ENCODE results near the gene ACAD9.
"Not testable (repeated sequence)": the region's sequence is repeated elsewhere in the genome, so short reads cannot be mapped to it uniquely, and the experiment has no call there.

ACAD9 gene

DNA sequence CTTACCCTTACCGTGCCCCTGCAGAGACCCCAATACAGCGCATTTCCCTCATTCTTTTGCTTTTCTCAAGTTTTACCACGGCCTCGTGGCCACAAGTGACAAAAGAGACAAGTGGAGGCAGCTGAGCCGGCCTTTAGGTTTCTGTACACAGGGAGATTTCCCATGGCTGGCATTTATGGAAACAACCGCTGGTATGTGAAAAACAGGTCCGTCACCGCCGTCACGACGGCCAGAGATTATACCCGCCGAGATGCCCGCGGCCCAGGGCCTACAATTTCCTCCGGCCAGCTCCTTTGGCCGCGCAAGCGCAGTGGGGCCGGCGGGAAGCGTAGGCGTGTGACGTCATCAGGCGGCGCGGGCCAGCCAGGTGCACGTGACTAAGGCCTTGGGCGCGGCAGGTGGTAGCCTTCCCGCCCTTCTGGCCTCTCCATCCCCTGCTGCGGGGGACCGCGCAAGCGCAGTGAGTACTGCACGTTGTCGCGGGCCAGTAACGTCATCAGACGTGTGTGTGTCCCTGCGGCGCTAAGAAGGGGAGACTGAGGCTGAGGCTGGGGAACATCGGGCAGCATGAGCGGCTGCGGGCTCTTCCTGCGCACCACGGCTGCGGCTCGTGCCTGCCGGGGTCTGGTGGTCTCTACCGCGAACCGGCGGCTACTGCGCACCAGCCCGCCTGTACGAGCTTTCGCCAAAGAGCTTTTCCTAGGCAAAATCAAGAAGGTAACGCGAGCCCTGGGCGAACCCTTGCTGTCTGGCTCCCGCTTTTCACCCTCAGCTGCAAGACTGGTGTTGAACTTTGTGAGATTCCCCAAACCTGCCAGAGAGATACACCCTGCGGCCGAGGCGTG, at the start of gene ACAD9:
Gene ACAD9, plus strand, starts transcription at position 496 of the 845 bp plus-strand sequence. Its CDS starts 72 bp downstream, at position 568.
- DNase-seq (ENCODE audit: low spot score) = peak; percentile 100

DNA sequence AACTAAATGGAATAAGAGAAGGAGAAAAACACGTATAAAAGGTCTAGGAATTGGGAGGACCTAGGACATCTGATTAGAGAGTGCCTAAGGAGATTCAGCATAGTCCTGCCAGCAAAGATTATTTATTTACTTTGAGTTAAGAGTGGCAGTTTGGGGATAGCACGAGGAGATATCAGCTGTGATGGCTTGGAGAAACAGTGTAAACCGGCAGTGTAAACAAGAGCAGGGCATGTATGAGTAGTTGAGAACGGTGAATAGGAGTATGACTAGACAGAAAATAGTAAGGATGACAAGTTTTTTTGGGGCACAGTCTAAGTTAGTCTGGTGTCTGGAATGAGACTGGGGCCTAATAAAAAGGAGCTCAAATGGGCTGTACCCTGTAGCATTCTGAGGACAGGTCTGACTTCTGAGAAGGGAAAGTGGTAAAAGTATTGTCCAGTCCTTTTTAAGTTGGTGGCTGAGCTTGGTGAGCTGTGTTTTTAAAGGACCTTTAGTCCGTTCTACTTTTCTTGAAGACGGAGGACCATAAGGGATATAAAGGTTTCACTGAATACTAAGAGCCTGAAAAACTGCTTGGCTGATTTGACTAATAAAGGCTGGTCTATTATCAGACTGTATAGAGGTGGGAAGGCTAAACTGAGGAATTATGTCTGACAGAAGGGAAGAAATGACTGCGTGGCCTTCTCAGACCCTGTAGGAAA, 49.3 kb upstream of the ACAD9 start:
- not testable (repeated sequence) for DNase-seq (ENCODE audit: low spot score)

DNA sequence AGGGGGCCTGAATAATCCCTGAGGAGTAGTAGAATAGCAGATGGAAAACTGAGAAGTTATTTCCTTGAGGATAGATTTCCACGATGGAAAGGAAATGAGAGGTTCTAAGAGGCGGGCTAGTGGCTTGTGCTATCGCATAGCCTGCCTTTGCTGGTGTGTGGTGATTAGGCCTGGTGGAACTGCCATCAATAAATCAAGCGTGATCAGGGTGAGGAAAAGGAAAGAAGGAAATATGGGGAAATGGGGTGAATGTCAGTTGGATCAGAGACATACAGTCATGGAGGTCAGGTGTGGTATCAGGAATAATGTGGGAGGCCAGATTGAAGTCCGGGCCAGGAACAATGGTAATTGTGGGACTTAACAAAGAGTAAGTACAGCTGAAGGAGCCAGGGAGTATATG, 48.7 kb upstream of the ACAD9 start:
- not testable (repeated sequence) for DNase-seq (ENCODE audit: low spot score)

DNA sequence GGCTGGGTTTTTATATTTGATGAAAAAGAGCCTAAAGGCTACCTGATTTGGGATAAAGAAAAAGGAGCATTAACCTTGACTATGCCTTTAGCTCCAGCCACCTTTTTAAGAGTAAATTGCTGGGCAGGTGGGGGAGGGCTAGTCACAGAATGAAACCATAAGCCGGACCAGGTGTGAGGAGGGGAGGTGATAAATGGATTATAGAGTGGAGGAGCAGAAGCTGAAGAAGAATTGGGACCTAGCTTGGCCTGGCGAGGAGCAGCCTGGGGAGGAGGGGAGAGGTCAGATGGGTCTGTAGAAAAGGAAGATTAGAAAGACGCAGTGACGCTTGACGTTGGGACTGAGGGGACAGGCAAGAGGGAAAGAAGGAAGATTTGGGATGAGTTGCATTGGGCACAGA, 46.4 kb upstream of the ACAD9 start:
- not testable (repeated sequence) for DNase-seq (ENCODE audit: low spot score)

DNA sequence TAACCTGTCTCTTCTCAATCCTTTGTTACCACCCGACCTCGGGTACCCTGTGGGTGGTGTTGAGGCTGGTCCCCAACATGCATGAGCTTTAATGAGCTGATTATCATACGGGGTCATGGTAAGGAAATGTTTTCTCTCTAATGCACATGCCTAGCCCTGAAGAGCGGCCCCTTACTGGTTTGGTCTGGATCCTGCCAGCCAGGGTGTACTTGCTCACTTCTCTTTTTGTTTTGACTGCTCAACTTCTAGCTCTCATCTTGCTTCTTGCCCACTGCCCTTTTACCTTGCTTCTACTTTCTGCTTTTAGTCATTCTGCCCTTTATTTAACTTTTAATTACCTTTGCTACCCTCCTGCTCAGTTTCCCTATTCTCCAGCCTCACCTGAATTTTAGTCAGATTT, 44.3 kb upstream of the ACAD9 start:
- no peak for DNase-seq (ENCODE audit: low spot score)

DNA sequence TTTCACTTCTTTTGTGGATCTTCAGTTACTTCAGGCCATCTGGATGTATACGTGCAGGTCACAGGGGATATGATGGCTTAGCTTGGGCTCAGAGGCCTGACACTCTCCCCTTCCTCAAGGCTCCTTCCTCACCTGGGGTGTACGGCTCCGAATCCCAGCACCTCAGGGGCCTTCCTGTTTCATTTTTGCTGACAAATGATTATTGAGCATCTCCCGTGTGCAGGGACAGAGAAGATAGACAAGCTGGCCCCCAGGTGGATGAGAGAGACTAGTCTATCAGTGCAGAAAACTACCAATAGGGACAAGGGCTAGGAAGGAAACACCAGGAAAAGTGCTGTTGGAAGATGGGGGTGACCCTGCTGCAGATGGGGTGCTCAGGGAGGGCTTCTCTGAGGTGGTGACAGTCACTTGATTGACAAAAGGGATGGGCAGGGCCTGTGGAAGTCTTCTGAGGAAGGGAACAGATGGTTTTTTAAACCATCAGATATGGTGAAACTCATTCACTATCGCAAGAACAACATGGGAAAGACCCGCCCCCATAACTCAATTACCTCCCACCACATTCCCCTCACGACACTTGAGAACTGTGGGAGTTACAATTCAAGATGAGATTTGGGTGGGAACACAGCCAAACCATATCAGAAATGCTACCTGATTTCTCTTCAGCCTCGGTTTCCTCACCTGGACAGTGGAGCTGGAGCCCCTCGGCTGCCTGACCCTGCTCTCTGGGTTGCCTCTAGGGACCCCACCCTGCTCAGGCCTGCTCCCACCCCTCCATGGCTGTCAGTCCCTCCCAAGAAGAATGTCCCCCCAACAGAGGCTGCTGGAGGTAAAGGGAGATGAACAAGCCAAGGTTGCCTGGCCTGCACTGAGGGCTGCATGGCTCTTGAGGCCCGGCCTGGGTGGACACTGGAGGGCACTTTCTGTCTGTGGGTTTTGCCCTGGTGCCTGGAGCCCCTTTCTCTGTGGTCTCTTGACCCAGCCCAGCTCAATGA, 37.2 kb upstream of the ACAD9 start:
- DNase-seq (ENCODE audit: low spot score) = no peak

DNA sequence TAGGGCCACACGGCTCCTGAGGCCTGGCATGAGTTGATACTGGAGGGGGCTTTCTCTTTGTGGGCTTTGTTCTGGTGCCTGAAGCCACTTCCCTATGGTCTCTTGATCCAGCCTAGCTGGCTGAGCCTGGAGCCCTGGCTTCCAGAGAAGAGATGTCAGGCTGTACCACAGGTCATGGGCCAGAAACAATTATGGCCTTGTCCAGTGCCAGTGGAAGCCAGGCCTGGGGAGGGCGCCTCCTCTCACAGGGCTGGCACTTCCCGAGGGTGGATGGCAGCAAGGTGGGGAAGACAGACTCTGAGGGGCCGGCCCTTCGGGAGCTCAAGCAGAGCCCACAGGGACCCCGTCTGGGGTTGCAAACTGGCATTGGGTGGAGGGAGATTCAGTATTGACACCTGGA, 34.9 kb upstream of the ACAD9 start:
- no peak for DNase-seq (ENCODE audit: low spot score)

DNA sequence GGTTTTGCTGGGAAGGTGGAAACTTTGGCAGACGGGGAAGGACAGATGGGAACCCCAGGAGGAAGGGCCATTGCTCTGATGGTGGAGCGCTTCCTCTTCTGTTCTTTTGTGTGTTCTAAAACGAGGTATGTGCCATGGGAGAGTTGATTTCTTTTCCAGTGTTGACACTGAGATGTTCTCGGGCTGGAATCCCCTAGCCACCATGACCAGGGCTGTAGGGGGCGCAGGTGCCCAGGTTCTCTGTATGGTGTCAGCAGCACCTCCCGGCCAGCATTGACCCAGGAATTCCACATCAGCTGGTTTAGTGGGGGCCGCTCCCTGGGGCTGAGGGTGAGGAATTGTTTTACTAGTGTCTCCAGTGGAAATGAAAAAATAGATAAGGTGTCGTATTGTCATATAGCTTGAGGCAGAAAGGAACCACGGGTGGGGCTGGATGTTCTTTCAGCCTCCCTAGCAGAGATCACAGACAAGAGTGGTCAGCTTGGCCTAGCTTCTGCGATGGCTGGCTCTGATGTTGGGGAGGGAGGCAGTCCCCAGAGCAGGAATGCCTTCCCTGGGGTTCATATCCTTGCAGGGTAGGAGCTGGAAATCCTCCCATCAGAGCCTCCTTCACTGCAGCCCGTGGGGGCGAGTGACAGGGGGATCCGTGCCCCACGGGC, 34.2 kb upstream of the ACAD9 start:
- DNase-seq (ENCODE audit: low spot score) = no peak

DNA sequence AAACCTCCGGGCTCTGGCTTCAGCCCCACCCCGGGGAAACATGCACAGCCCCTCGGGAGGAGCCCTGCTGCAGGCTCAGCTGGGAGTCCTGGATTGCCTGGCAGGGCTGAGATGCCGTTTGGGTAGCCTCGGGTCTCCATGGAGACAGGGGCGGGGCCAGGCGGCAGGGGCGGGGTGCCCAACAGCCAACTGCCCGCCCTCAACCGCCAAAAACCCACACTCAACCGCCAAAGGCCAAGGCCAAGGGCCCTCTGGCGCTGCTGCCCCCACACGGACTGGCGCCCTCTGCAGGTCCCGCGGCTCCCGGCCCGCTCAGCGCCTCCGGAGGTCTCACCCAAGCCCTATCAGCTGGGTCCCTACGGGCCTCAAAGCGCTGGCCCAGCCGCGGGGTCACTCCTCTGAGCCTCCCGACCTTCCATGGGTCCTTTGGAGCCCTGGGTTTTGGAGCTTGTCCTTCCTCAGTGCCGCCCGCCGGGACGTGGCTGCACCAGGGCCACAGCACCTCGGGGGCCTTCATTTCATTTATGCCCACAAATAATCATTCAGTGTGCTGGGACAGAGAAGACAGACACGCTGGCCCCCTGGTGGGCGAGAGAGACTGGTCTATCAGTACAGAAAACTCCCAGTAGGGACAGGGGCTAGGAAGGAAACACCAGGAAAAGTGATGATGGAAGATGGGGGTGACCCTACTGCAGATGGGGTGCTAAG, 33.5 kb upstream of the ACAD9 start:
- peak; percentile 94 for DNase-seq (ENCODE audit: low spot score)

DNA sequence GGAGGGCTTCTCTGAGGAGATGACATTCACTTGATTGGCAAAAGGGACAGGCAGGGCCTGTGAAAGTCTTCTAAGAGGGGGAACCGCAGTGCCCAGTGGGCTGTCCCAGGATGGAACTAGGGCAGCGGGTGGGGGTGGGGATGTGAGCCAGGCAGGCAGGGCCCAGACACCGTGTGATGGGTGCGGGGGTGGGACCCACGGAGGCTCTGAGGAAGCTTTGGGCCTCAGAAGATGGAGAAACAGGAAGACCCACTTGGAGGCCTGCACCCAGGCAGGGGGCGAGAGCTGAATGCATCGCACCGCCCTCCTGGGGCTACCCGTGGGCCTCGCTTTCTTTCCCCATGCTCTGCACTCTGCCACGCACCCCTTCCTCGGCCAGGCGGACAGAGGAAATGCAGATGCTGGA, 32.9 kb upstream of the ACAD9 start:
- no peak for DNase-seq (ENCODE audit: low spot score)

DNA sequence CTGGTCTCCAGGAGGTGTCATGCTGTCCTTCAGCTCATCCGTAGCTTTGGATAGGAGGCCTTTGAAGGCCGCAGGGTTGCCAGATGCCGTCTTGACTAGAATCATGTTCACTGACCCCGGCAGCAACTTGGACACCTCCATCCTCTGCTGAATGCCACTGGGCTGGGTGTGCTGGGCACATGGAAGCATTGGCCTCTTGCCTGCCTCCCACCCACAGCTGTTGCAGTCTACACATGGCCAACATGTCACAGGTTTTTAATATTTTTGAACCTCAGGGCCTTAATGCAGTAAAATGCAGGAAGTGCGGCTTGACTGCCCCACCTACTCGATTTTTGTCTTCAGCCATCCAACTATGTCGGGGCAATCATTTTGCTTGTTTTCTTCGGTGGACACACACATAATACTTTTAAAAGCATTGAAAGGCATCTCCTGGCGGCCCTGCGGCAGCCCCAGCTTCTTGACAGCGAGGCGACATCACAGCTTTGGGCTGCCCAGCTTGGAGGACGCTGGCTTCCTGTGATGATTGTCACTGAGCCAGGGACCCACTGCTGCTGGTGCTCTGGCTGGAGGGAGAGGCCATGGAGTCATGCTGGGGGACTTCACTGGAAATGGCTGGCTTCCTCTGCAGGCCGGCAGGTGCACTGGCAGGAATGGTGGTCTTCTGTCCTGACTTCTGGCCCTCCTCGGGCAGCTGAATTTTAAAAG, 31.6 kb upstream of the ACAD9 start:
- no peak for DNase-seq (ENCODE audit: low spot score)

DNA sequence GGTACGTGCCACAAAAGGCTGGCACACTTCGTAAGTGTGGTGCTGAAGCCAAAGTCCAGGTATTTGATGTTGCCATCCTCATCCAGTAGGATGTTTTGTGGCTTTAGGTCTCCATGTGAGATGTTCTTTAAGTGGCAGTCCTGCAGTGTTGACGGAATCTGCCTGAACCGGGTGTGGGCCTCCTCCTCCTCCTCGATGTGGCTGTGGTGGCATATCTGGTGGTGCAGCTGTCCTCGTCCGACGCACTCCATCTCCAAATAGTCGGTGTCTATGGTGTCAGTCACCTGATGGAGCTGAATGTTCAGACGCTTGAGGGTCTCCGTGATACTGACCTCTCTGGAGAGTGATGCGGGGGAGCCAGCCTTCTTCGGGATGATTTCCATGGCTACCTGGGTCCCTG, 30.5 kb upstream of the ACAD9 start:
- no peak for DNase-seq (ENCODE audit: low spot score)

DNA sequence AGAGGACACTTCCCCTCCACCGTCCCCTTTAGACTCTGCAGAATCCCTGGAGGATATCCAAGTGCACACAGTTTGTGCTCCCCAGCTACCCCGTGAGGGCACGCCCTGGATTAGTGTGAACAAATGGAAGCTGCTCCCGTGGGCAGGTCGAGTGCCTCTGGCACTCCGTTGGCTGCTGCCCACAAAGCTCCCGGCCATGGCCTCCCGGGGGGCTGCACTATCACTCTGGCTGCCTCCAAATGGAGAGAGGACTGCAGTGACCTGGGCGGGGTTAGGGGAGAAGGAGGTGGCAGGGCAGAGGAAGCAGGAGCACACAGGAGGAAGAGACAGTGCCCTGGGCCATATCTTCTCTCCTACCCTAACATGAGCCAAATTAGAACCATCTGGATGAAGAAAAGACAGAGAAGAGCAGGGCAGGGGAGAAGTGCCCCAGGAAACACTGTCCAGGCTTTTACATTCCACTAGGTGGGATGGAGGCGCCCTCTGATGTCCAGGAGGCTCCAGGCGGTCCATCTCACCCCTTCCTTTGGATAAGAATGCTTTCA, 29.4 kb upstream of the ACAD9 start:
- DNase-seq (ENCODE audit: low spot score) = no peak

DNA sequence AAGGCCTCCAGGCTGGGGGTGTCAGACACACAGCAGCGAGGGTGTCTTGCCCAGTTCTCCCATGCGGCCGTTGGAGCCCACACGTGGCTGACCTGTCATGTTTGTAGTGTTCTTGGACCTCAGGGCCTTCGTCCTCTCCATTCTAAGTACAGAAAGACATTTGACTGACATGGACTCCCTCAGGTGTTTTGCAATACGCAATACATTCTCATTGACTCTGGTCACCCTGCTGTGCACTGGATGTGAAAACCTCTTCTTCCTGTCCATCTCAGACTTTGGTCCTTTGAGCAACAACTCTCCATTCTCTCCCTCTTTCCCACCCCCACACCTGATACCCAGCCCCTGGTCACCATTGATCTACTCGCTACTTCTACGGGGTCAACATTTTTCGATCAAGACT, 28.9 kb upstream of the ACAD9 start:
- no peak for DNase-seq (ENCODE audit: low spot score)

DNA sequence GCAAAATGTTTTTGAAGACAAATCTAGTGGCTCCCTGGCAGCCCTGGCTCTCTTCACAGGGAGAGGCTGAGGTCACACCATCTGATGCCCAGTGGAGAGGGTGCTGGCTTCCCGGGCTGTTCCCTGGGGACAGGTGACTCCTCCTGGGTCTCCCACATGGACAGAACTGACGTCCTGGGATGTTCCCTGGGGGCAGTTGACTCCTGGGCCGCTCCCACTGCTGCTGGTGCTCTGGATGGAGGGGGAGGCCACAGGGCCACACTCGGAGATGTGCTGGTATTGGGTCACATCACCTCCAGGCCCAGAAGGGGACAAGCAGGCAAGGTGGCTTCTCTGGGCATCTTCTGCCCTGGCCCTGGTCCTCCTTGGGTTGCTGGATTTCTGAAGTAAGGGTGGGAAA, 27.8 kb upstream of the ACAD9 start:
- no peak for DNase-seq (ENCODE audit: low spot score)

DNA sequence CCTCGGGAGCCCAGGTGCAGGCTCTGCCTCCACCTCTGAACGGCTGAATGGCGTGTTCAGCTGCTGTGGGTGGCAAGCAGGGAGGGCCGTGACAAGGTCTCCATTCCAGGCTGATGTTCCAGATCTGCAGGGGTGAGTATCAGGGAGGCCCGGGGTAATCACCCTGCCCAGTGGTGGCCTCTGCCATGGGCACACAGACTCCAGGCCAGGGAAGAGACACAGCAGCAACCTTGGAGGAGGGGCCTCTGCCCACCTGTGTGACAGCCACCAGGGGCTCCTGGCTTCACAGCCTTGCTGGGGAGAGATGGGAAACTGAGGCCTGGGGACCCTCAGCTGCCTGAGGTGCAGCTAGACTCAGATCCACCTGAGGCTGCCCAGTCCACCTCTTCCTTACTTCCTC, 25.6 kb upstream of the ACAD9 start:
- no peak for DNase-seq (ENCODE audit: low spot score)

DNA sequence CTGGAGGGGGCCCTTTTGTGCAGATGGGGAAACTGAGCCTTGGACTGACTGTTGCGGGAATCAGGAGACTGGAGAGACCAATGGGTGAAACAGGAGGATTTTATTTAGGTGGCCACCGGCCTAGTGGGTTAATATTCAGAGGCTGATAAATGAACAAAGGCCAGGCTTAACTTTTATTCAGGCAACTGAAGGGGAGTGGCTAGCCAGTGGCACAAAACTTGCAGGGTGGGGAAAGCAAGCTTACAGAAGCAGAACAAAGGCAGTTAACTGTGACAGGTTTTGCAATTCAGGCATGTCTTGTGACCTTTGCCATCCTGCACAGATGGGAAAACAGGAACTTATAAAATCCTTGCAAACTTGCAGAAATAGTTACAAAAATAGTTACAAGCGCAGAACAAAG, 24.9 kb upstream of the ACAD9 start:
- no peak for DNase-seq (ENCODE audit: low spot score)

DNA sequence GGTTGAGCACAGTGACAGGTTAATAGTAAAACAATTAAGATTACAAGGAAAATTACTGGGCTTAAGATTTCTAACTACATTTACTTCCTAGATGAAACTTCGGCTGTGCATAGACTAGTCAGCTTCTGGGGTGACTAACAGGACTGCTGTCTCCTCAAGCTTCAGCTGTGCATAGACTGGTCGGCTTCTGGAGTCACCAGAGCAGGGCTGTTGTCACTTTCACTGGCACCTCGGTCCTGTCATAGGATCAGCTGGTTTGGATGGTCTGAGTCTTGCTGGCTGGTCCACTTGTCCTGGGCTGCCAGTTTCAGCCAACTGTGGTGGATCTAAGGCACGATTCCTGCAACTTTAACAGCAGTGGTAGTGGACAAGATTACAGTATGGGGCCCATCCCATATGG, 23.9 kb upstream of the ACAD9 start:
- DNase-seq (ENCODE audit: low spot score) = no peak

DNA sequence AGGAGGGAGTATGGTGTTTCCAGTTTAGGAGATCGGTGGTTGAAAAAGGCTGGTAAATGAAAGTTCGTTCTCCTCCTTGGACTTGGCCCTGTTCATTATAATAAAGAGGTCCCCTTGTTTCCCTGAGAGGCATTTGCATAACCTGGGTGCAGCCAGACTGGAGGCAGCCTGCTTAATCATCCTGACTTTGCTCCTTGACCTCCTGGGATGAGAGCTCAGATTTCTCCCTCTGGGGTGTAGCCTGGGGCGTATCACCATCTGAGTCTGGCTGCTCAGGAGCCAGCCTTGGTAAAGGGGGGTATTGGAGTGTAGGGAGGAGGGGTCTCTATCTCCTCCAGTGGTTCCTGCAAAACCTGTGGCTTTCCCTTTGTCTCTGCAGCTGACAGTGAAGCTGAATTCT, 21.3 kb upstream of the ACAD9 start:
- DNase-seq (ENCODE audit: low spot score) = no peak

DNA sequence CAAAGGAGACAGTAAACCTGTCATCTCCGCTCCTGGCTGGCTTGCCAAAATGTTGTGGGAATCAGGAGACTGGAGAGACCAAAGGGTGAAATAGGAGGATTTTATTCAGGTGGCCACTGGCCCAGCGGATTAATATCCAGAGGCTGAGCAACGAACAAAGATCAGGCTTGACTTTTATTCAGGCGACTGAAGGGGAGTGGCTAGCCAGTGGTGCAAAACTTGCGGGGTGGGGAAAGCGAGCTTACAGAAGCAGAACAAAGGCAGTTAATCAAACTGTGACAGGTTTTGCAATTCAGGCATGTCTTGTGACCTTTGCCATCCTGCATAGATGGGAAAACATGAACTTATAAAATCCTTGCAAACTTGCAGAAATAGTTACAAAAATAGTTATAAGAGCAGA, 19.8 kb upstream of the ACAD9 start:
- DNase-seq (ENCODE audit: low spot score) = no peak

All from D341Med (cell line).